ENCODE data around the gene CRB3. TPM values are rescaled to one million over a fixed set of nuclear protein-coding genes. Genes with fewer than 3 reads are reported as not detected.

Gene CRB3
- total and polyA plus RNA-seq, 9 of the 15 experiments (the other 6 are each of a cell fraction or from before 2014, with no cell fraction given), result 0.49 TPM; not detected in 8

DNA sequence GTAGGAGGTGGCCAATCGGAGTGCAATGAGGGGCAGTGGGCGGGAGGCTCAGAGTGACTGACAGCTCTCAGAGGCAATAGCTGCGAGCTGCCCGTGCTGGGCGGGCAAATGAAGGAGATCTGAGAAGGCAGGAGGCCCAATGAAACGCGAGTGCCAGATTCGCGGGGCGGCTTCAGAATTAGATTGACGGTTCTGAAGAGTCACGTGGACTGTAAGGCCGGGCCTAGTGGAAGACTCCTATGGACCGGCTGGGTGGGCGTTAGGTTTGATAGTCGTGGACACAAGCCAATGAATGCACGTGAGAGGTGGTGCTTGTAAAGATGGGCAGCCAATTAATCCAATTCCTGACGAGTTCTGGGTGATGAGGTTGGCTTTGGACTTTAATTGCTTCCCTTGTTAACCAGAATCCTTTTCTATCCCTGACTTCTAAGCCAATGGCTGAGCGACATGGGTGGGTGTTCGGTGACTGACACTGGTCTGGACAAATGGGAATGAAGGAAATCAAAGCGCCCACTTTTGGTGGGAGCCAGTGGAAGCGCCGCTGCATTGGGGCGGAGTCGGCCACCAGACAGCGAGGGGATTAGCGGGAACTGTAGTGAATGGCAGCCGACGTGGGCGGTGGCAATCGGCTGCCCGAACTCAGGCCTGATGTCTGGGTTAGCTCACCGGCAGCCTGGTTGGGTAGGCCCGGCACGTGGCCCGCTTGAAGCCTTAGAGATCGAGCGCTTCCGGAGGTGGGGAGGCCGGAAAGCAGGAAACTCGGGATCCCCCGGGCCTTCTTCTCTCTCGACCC is 38.9 kb upstream of the CRB3 start (continued):
- TF ChIP-seq ATF1 (CRISPR knock-in tag; IDR thresholded peaks at IDR 0.05) (0 out of 2 replicates have a peak, but pooled peaks have one; percentile 35), ATF1 (tag; IDR thresholded peaks at IDR 0.05) (peak; percentile 97), ZFPM2 (CRISPR knock-in tag; IDR thresholded peaks at IDR 0.05) (0 out of 2 replicates have a peak, but pooled peaks have one; percentile 76), SMAD1 (IDR thresholded peaks at IDR 0.05; ENCODE audit: low read depth, low read length, partially characterized antibody) (no peak), CHD4 (IDR thresholded peaks at IDR 0.05; ENCODE audit: insufficient read depth, insufficient replicate concordance, low read depth, low read length, poor library complexity, severe bottlenecking) (no peak), CREB3L1 (IDR thresholded peaks at IDR 0.05; ENCODE audit: borderline replicate concordance, low read depth) (peak; percentile 87), SMARCC2 (IDR thresholded peaks at IDR 0.05; ENCODE audit: low read depth) (no peak), SP2 (IDR thresholded peaks at IDR 0.05; ENCODE audit: extremely low read depth, low read depth, low read length, poor library complexity, severe bottlenecking) (peak; percentile 92), SIN3A (IDR thresholded peaks at IDR 0.05; ENCODE audit: borderline replicate concordance in 2 of 2, control insufficient read depth in 1 of 2, low read depth in 2 of 2, low read length in 2 of 2) (peak in 1 of 2 experiments; percentile 41; a peak in 1 of 4 replicates), RNF2 (IDR thresholded peaks at IDR 0.05) (peak; percentile 93), CXXC5 (CRISPR knock-in tag; IDR thresholded peaks at IDR 0.05) (peak; percentile 74), TAF7 (tag; IDR thresholded peaks at IDR 0.05) (no peak), CBX5 (IDR thresholded peaks at IDR 0.05; ENCODE audit: borderline replicate concordance, low read depth) (no peak), SPI1 (IDR thresholded peaks at IDR 0.05; ENCODE audit: borderline replicate concordance, low read depth, low read length) (no peak), ZNF586 (CRISPR knock-in tag; conservative IDR thresholded peaks at IDR 0.05) (no peak)
- TF ChIP-seq, protein P1, sequence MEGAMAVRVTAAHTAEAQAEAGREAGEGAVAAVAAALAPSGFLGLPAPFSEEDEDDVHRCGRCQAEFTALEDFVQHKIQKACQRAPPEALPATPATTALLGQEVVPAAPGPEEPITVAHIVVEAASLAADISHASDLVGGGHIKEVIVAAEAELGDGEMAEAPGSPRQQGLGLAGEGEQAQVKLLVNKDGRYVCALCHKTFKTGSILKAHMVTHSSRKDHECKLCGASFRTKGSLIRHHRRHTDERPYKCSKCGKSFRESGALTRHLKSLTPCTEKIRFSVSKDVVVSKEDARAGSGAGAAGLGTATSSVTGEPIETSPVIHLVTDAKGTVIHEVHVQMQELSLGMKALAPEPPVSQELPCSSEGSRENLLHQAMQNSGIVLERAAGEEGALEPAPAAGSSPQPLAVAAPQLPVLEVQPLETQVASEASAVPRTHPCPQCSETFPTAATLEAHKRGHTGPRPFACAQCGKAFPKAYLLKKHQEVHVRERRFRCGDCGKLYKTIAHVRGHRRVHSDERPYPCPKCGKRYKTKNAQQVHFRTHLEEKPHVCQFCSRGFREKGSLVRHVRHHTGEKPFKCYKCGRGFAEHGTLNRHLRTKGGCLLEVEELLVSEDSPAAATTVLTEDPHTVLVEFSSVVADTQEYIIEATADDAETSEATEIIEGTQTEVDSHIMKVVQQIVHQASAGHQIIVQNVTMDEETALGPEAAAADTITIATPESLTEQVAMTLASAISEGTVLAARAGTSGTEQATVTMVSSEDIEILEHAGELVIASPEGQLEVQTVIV (CRISPR knock-in tag; IDR thresholded peaks at IDR 0.05; ENCODE audit: borderline replicate concordance), result no peak
- TF ChIP-seq, protein P2, sequence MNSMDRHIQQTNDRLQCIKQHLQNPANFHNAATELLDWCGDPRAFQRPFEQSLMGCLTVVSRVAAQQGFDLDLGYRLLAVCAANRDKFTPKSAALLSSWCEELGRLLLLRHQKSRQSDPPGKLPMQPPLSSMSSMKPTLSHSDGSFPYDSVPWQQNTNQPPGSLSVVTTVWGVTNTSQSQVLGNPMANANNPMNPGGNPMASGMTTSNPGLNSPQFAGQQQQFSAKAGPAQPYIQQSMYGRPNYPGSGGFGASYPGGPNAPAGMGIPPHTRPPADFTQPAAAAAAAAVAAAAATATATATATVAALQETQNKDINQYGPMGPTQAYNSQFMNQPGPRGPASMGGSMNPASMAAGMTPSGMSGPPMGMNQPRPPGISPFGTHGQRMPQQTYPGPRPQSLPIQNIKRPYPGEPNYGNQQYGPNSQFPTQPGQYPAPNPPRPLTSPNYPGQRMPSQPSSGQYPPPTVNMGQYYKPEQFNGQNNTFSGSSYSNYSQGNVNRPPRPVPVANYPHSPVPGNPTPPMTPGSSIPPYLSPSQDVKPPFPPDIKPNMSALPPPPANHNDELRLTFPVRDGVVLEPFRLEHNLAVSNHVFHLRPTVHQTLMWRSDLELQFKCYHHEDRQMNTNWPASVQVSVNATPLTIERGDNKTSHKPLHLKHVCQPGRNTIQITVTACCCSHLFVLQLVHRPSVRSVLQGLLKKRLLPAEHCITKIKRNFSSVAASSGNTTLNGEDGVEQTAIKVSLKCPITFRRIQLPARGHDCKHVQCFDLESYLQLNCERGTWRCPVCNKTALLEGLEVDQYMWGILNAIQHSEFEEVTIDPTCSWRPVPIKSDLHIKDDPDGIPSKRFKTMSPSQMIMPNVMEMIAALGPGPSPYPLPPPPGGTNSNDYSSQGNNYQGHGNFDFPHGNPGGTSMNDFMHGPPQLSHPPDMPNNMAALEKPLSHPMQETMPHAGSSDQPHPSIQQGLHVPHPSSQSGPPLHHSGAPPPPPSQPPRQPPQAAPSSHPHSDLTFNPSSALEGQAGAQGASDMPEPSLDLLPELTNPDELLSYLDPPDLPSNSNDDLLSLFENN (IDR thresholded peaks at IDR 0.05; ENCODE audit: low read depth in 2 of 2, low read length in 2 of 2), result no peak
- TF ChIP-seq, protein P3, sequence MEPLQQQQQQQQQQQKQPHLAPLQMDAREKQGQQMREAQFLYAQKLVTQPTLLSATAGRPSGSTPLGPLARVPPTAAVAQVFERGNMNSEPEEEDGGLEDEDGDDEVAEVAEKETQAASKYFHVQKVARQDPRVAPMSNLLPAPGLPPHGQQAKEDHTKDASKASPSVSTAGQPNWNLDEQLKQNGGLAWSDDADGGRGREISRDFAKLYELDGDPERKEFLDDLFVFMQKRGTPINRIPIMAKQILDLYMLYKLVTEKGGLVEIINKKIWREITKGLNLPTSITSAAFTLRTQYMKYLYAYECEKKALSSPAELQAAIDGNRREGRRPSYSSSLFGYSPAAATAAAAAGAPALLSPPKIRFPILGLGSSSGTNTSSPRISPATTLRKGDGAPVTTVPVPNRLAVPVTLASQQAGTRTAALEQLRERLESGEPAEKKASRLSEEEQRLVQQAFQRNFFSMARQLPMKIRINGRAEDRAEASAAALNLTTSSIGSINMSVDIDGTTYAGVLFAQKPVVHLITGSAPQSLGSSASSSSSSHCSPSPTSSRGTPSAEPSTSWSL (CRISPR knock-in tag; IDR thresholded peaks at IDR 0.05; ENCODE audit: borderline replicate concordance), result no peak

Data from K562 (cell line).